Spinal cord (tissue), 10 donors: Measurements from ENCODE around the gene TSPAN7. TPM values are rescaled to one million over a fixed set of nuclear protein-coding genes. Genes with fewer than 3 reads are reported as not detected.

Experiments used
- DNase-seq, 6 donors: peaks; one replicate each; pipeline versions ENCODE4 v3.0.0 to v3.0.0-alpha.2; 2013 to 2015; ENCODE audit warnings: low spot score in 6 of 6, low read depth in 4 of 6
- H3K27ac ChIP-seq: one replicate; pipeline ENCODE4 v1.5.1; 2013; ENCODE audit warnings: low read depth, low read length, control low read depth
- H3K27me3 ChIP-seq: one replicate; pipeline ENCODE4 v1.6.1; 2013; ENCODE audit warnings: low read length; ENCODE audit not compliant: control insufficient read depth, insufficient read depth
- H3K36me3 ChIP-seq: one replicate; pipeline ENCODE4 v1.6.1; 2013; ENCODE audit warnings: low read length; ENCODE audit not compliant: control insufficient read depth, insufficient read depth
- H3K4me1 ChIP-seq: one replicate; pipeline ENCODE4 v1.6.1; 2013; ENCODE audit warnings: low read length; ENCODE audit not compliant: control insufficient read depth, insufficient read depth
- H3K4me3 ChIP-seq: one replicate; pipeline ENCODE4 v1.5.1; 2013; ENCODE audit warnings: low read depth, low read length, control low read depth
- H3K9me3 ChIP-seq: one replicate; pipeline ENCODE4 v1.6.1; 2013; ENCODE audit warnings: low read length; ENCODE audit not compliant: control insufficient read depth, insufficient read depth
- WGBS: methylation state at CpG from one replicate; pipeline ENCODE4 v1.1.5; 2013; ENCODE audit warnings: missing lambda C conversion rate; ENCODE audit not compliant: insufficient coverage; 5-methylcytosine and 5-hydroxymethylcytosine counted together
- polyA plus RNA-seq, 2 donors: library from polyadenylated mRNA; unstranded; fragments of 120-200 nt; gene quantifications; one replicate each; pipeline ENCODE4 v1.2.1, GENCODE V29; 2013; ENCODE audit not compliant: insufficient read length in 2 of 2
- small RNA-seq: library from RNA; depleted of rRNA; stranded (forward); fragments of <200 nt; gene quantifications from one replicate; pipeline ENCODE3, GENCODE V24; 2014; ENCODE audit warnings: low replicate concordance
- total RNA-seq, 2 donors: library from RNA; depleted of rRNA in 1 of 2; stranded (reverse); fragments of 120-200 nt in 1 of 2; fragments of >200 nt in 1 of 2; gene quantifications; one replicate each; pipeline versions ENCODE4 v1.2.3 to v1.2.4, GENCODE V29; 2013 to 2014
- donor health status: healthy.

Gene TSPAN7
- total and polyA plus RNA-seq, 4 donors = 177 to 601 (median 366) TPM

DNA sequence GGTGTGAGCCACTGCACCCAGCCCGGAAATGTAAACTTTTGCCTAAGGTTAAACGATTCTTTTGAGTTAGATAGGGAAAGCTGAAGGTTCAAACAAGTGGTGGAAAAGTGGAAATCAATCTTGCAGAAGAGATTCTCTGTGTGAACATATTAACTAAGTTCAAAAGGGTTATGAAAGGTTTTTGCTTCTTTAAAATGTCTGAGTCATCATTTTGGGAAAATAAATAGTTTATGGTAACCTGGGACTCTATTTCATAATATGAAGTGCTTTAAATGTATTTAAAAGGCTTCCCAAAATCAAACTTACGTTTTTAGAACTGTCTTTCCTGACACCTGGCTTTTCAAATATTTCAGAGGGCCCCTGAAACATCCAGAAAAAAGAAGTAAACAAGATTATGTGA, 166.3 kb downstream of the TSPAN7 start:
- no peak overlapping the region for H3K4me3 ChIP-seq
- no peaks in the 10 kb centered on the region for H3K36me3 ChIP-seq
- 88% methylated on average over 2 of the region's 3 CpGs for WGBS
- H3K9me3 ChIP-seq = no peaks in the 10 kb centered on the region
- DNase-seq = no peak
- H3K27ac ChIP-seq = no peak overlapping the region
- H3K27me3 ChIP-seq = no peaks in the 10 kb centered on the region
- no peaks in the 10 kb centered on the region for H3K4me1 ChIP-seq

GRCh38 chrX:38732866-38733265, 171.5 kb downstream of the TSPAN7 start:
- Histone ChIP-seq H3K4me3 (no peak overlapping the region), H3K36me3 (no peaks in the 10 kb centered on the region), H3K27me3 (no peaks in the 10 kb centered on the region), H3K27ac (no peak overlapping the region), H3K4me1 (no peaks in the 10 kb centered on the region), H3K9me3 (no peaks in the 10 kb centered on the region)
- no CpG with 5 or more reads among the region's 1 CpG for WGBS
- no peak for DNase-seq

Small RNA genes lying within 50 kb of the gene (small RNA-seq; reads per million reads assigned to genes)
- not detected for gene RNU7-7P

Other genes starting within 250 kb of the TSPAN7 start
- 10 to 100 TPM; 16.6 to 18.3 TPM for gene RPGR, start 234.0 kb upstream of the TSPAN7 start, total RNA-seq
- gene RPGR, start 234.0 kb upstream of the TSPAN7 start, polyA plus RNA-seq = 10 to 100 TPM; 12.7 to 13.4 TPM
- under 1 TPM; 0.22 to 0.30 TPM for gene OTC, start 208.9 kb upstream of the TSPAN7 start, total RNA-seq
- gene OTC, start 208.9 kb upstream of the TSPAN7 start, polyA plus RNA-seq = under 1 TPM; 0.21 to 0.27 TPM
- 10 to 100 TPM; 43.8 to 65.6 TPM for gene MID1IP1, start 239.9 kb downstream of the TSPAN7 start, total RNA-seq
- gene MID1IP1, start 239.9 kb downstream of the TSPAN7 start, polyA plus RNA-seq = 10 to 100 TPM; 52.6 to 53.1 TPM